Measurements from ENCODE around the gene DSCAML1.

DNA sequence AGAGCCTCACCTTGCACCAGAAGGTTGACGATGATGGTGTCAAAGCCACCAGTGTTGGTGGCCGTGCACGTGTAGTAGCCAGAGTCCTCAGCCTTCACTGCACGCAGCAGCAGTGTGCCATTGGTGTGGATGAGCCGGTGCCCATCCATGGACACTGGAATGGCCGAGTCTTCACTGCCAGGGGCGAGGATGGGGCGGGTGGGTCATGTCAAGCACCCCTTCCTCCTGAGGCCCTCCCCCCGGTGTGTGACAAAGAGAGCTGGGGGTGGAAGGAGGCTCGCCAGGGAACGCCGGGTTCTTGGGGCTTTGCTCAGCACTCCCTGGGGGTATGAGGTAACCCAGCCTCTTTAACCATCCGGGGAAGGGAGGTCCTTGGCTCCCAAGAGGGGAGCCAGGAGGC, 357.8 kb downstream of the DSCAML1 start:
- TF ChIP-seq, protein P1, sequence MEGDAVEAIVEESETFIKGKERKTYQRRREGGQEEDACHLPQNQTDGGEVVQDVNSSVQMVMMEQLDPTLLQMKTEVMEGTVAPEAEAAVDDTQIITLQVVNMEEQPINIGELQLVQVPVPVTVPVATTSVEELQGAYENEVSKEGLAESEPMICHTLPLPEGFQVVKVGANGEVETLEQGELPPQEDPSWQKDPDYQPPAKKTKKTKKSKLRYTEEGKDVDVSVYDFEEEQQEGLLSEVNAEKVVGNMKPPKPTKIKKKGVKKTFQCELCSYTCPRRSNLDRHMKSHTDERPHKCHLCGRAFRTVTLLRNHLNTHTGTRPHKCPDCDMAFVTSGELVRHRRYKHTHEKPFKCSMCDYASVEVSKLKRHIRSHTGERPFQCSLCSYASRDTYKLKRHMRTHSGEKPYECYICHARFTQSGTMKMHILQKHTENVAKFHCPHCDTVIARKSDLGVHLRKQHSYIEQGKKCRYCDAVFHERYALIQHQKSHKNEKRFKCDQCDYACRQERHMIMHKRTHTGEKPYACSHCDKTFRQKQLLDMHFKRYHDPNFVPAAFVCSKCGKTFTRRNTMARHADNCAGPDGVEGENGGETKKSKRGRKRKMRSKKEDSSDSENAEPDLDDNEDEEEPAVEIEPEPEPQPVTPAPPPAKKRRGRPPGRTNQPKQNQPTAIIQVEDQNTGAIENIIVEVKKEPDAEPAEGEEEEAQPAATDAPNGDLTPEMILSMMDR (conservative IDR thresholded peaks at IDR 0.05; ENCODE audit: low read length): no peak
- TF ChIP-seq EZH2phosphoT487 (IDR thresholded peaks at IDR 0.05; ENCODE audit: borderline replicate concordance, low read depth, low read length): no peak

Data from OCI-LY7 (cell line).